GM13977 (cell line): Measurements from ENCODE around the gene RYR3.

ENCODE experiments used
- DNase-seq: peaks from one replicate; pipeline ENCODE4 v3.0.0; 2012; ENCODE audit warnings: low spot score
- CTCF ChIP-seq: IDR thresholded peaks from 2 replicates; pipeline ENCODE4 v1.5.1; 2012; ENCODE audit warnings: mild to moderate bottlenecking, control low read depth; ENCODE audit not compliant: insufficient read depth; ENCODE audit errors: extremely low read depth, missing control alignments
- in situ Hi-C: fragments of 300-500 bp; cut with MboI; formaldehyde crosslinking; loops from one replicate; pipeline ENCODE4 v1.12.0; 2022; ENCODE audit warnings: low sequenced_read_pairs, low pct_unique_long_range_greater_than_20kb, mixed read lengths, inconsistent platforms; ENCODE audit not compliant: unreplicated experiment

RYR3 gene

GRCh38 chr15:33490703-33491102, 179.9 kb downstream of the RYR3 start:
- TF ChIP-seq CTCF = no peak
- in situ Hi-C loops = no loop called here
- no peak for DNase-seq

- no peak for TF ChIP-seq CTCF
- no peak for DNase-seq
- in situ Hi-C loops = no loop called here
Measured at GRCh38 chr15:33492434-33493052, 181.8 kb downstream of the RYR3 start.

GRCh38 chr15:33494306-33494705, 183.5 kb downstream of the RYR3 start:
- in situ Hi-C loops = no loop called here
- no peak for DNase-seq
- TF ChIP-seq CTCF = no peak

- TF ChIP-seq CTCF = no peak
- in situ Hi-C loops = no loop called here
- DNase-seq = no peak
Measured at GRCh38 chr15:33500432-33501195, 189.8 kb downstream of the RYR3 start.

- in situ Hi-C loops = no loop called here
- no peak for DNase-seq
- TF ChIP-seq CTCF = no peak
Measured at GRCh38 chr15:33503681-33504080, 192.9 kb downstream of the RYR3 start.

GRCh38 chr15:33506781-33507296, 196.1 kb downstream of the RYR3 start:
- TF ChIP-seq CTCF = no peak
- no peak for DNase-seq
- in situ Hi-C loops = no loop called here
